GM18520 (cell line): ENCODE data around the gene PKP1.

Source experiments
- ATAC-seq: cut with Tn5 transposase; IDR thresholded peaks from one replicate; pipeline ENCODE4 v1.9.1; 2021; ENCODE audit not compliant: unreplicated experiment

The PKP1 gene

GRCh38 chr1:201304126-201304525, 20.8 kb downstream of the PKP1 start:
- ATAC-seq: no peak

- no peak for ATAC-seq
Observed at GRCh38 chr1:201305815-201306214, 22.5 kb downstream of the PKP1 start.

GRCh38 chr1:201307231-201307630, 23.9 kb downstream of the PKP1 start:
- no peak for ATAC-seq

GRCh38 chr1:201307760-201308499, 24.6 kb downstream of the PKP1 start:
- no peak for ATAC-seq

GRCh38 chr1:201309416-201309815, 26.1 kb downstream of the PKP1 start:
- ATAC-seq: no peak

GRCh38 chr1:201310251-201310985, 27.1 kb downstream of the PKP1 start:
- ATAC-seq: no peak

GRCh38 chr1:201310986-201311355, 27.7 kb downstream of the PKP1 start:
- ATAC-seq: no peak

- no peak for ATAC-seq
Observed at GRCh38 chr1:201311356-201312011, 28.2 kb downstream of the PKP1 start.

- ATAC-seq: no peak
Observed at GRCh38 chr1:201312298-201312697, 29.0 kb downstream of the PKP1 start.

DNA sequence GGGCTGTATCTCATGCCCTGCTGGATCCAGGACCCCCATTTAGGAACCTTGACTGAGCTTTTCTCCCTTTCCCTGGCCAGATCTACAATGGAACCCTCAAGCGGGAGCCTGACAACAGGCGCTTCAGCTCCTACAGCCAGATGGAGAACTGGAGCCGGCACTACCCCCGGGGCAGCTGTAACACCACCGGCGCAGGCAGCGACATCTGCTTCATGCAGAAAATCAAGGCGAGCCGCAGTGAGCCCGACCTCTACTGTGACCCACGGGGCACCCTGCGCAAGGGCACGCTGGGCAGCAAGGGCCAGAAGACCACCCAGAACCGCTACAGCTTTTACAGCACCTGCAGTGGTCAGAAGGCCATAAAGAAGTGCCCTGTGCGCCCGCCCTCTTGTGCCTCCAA, 29.8 kb downstream of the PKP1 start:
- no peak for ATAC-seq

- no peak for ATAC-seq
Observed at GRCh38 chr1:201316556-201316955, 33.2 kb downstream of the PKP1 start.

GRCh38 chr1:201317551-201317950, 34.2 kb downstream of the PKP1 start:
- no peak for ATAC-seq

- no peak for ATAC-seq
Observed at GRCh38 chr1:201318504-201319340, 35.4 kb downstream of the PKP1 start.

DNA sequence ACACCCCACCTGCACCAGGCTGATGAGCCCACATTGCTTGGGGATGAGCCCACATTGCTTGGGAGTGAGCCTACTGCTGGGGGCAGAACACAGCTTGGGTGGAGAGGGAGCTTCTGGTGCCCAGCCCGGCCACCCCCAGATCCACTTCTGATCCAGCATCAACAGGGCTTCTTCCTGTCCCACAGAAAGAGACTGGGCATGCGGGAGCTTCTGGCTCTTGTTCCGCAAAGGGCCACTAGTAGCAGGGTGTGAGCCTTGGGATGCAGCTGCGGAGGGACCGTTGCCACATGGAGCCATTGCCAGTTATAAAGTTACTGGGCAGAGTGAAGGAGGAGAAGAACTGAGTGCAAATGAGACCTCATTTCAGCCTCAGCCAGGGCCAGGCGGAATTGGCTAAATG, 36.3 kb downstream of the PKP1 start:
- no peak for ATAC-seq

DNA sequence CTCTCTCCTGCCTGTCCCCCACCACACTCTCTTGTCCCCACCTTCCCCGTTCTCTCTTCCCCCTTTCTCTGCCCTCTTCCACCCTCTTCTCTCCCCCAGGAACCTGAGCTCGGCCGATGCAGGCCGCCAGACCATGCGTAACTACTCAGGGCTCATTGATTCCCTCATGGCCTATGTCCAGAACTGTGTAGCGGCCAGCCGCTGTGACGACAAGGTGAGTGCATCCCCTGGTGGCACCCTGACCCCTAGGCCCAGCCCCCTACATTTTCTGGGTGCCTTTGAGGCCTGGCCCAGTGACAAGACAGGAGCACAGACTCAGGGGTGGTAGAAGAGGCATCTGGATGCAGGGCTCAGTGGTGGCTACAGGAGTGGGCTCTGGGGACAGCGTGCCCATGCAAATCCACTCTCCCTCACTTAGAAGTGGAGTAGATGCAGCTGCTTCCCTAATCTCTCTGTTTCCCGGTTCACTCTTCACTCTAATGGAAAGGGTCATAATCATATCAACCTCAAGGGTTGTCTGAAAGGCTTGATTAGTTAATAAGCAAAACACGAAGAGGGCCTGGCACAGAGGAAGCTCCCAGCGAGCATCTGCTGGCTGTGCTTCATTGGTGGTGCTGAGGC, 37.0 kb downstream of the PKP1 start:
- no peak for ATAC-seq

GRCh38 chr1:201321826-201322390, 38.6 kb downstream of the PKP1 start:
- ATAC-seq: no peak

- no peak for ATAC-seq
Observed at GRCh38 chr1:201322653-201323510, 39.6 kb downstream of the PKP1 start.

GRCh38 chr1:201324306-201324705, 41.0 kb downstream of the PKP1 start:
- ATAC-seq: no peak
